22Rv1 (cell line): Measurements from ENCODE around the gene ASTN1.

Source experiments
- ZFX ChIP-seq: fragments of 450-650 bp; IDR thresholded peaks from 2 replicates; pipeline ENCODE4 v1.6.1; 2017; ENCODE audit warnings: antibody characterized with exemption, borderline replicate concordance
- TF ChIP-seq, protein P1 (sequence below): fragments of 450-650 bp; IDR thresholded peaks from 2 replicates; pipeline ENCODE4 v1.5.1; 2017; ENCODE audit warnings: mild to moderate bottlenecking

DNA sequence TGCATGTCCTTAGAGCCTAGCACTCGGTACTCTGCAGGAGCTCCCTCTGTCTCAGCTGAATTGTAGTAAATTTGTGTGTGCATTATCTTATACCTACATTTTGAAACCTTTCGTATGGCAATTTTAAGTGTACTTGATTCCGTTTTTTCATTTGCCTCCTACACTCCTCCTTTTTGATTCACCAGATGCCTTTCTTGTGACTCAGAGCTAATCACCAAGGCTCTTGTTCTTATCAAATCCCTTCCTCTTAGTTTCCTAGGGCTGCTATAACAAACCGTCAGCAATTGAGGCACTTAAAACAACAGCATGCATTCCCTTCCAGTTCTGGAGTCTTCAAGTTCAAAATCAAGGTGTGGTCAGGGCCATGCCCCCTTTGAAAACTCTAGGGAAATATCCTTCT is 261.0 kb downstream of the ASTN1 start:
- TF ChIP-seq, protein P1, sequence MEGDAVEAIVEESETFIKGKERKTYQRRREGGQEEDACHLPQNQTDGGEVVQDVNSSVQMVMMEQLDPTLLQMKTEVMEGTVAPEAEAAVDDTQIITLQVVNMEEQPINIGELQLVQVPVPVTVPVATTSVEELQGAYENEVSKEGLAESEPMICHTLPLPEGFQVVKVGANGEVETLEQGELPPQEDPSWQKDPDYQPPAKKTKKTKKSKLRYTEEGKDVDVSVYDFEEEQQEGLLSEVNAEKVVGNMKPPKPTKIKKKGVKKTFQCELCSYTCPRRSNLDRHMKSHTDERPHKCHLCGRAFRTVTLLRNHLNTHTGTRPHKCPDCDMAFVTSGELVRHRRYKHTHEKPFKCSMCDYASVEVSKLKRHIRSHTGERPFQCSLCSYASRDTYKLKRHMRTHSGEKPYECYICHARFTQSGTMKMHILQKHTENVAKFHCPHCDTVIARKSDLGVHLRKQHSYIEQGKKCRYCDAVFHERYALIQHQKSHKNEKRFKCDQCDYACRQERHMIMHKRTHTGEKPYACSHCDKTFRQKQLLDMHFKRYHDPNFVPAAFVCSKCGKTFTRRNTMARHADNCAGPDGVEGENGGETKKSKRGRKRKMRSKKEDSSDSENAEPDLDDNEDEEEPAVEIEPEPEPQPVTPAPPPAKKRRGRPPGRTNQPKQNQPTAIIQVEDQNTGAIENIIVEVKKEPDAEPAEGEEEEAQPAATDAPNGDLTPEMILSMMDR, result no peak
- TF ChIP-seq ZFX, result no peak
